KOPT-K1 (cell line): ENCODE data around the gene MAGI1.
"Not testable (repeated sequence)": the region's sequence is repeated elsewhere in the genome, so short reads cannot be mapped to it uniquely, and the experiment has no call there.

Experiments used
- H3K27ac ChIP-seq: fragments of 200-600 bp; sonication (generic); 2 replicates; pipeline ENCODE4 v1.5.1; 2016; ENCODE audit warnings: antibody characterized with exemption, mild to moderate bottlenecking, low read depth, low read length; ENCODE audit not compliant: poor library complexity, severe bottlenecking
- H3K36me3 ChIP-seq: fragments of 200-600 bp; sonication (generic); 2 replicates; pipeline ENCODE4 v1.5.1; 2017; ENCODE audit warnings: antibody characterized with exemption, mild to moderate bottlenecking, low read length, moderate library complexity; ENCODE audit not compliant: insufficient read depth
- H3K9me3 ChIP-seq: fragments of 200-600 bp; sonication (generic); 2 replicates; pipeline ENCODE4 v1.5.1; 2017; ENCODE audit warnings: antibody characterized with exemption, low read length, mild to moderate bottlenecking; ENCODE audit not compliant: insufficient read depth, poor library complexity, severe bottlenecking

MAGI1 gene

DNA sequence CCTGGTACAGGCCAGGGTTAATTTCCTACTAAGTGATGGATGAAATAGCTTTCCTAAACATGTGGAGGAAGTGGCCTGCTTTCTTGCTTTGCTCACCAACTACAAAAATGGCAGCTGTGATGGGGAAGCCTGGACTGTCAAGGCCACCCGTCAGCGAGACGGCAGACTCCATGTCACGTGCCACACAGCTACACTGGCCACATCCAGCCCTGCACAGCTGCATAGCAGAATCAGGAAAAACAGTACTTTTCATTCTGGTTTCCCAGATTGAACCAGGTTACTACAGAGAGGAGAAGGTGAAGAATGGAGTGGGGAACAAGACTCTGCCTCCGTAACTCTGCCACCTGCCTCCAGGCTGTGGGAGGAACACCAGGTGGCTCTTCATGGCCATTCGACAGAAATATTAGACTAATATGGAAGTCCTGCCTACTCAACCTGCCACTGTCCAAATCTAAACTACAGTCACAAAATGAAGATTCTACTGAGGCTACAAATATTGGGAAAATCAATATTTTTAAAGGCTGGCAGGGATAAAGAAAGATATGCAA lies 174.3 kb downstream of the MAGI1 start:
- no peaks in the 10 kb centered on the region for H3K36me3 ChIP-seq
- no peak overlapping the region for H3K27ac ChIP-seq
- no peaks in the 10 kb centered on the region for H3K9me3 ChIP-seq

DNA sequence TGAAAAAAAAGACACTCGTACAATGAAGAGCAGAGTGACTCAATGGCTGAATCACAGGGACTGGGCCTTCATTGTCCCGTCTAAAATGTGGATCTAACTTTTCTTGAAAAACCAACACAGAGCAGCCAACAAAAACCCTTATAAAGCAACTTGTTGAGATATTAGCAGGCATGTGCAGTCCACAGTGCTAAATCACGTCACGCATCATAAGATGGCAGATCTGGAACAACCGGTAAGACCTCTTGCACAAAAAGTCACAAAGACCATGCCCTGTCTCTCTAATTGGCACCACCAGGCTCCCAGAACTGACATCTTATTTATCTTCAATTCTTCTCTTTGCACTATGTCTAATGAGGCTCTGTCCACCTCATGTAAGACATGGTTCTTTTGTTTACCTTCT lies 177.0 kb downstream of the MAGI1 start:
- Histone ChIP-seq H3K27ac (no peak overlapping the region), H3K36me3 (no peaks in the 10 kb centered on the region), H3K9me3 (no peaks in the 10 kb centered on the region)

DNA sequence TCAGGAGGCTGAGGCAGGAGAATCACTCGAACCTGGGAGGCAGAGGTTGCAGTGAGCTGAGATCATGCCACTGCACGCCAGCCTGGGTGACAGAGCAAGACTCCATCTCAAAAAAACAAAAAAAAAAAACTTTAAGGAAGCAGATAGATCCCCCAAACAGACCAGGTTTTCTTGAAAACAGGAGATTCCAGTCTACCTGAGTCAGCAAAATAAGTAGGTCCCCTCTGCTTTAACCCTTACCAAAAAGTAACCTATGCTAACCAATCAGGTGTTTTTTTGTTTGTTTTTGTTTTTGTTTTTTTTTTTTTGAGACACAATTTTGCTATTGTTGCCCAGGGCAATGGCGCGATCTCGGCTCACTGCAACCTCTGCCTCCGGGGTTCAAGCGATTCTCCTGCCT lies 179.1 kb downstream of the MAGI1 start:
- H3K27ac ChIP-seq, H3K36me3 ChIP-seq, H3K9me3 ChIP-seq: not testable (repeated sequence)

DNA sequence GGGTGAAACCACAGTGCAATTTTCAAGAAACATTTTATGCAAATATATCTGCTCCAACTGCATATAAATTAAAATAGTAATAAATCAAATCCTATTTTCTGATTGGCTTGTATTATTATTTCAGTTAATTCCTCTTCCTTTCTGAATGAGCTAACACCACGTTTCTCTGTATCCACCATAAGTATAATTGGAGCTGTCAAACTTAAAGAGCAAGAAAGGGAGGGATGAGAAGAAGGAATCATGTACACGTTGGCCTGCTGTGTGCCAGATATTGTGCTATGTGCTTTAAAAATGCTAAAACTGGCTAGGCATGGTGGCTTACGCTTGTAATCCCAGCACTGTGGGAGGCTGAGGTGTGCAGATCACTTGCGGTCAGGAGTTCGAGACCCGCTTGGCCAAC lies 180.0 kb downstream of the MAGI1 start:
- Histone ChIP-seq H3K36me3 (no peaks in the 10 kb centered on the region), H3K27ac (no peak overlapping the region), H3K9me3 (no peaks in the 10 kb centered on the region)

DNA sequence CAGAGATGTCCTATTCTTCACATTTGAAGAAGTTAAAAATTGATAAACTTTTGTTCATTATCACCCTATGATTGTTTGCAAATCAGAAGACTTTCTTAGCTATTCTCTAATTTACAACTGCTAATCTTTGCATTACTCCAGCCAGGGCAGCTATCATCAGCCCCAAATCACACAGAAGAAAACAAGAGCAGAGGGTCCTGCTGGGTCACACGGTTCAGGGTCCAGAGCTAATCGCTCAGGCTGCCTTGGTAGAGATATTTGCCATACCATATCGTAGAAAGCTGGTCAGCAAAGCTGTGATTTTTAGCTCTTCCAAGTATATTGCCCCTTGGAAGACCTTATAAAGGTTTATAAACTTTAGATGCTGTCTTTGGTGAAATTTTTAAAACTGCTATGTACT lies 181.4 kb downstream of the MAGI1 start:
- Histone ChIP-seq H3K27ac (no peak overlapping the region), H3K9me3 (no peaks in the 10 kb centered on the region), H3K36me3 (no peaks in the 10 kb centered on the region)

DNA sequence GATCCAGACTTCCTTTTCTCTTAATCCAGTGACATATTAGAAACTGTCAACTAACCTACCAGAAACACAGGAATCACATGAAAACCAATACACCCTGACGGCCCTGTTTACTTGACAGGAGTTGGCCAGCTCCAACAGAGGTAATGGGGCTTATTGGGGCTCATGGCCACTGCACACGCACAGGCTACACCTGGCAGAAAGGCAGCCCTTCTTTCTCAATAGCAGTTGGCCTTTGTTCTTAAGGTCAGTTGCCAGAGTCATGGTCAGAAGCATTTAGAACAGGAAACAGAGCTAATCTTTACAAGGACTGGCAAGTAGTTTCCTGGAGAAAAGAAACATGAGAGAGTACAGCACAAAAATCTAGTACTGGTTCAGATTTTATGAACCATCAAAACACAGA lies 181.8 kb downstream of the MAGI1 start:
- no peak overlapping the region for H3K27ac ChIP-seq
- H3K9me3 ChIP-seq = no peaks in the 10 kb centered on the region
- H3K36me3 ChIP-seq = no peaks in the 10 kb centered on the region

DNA sequence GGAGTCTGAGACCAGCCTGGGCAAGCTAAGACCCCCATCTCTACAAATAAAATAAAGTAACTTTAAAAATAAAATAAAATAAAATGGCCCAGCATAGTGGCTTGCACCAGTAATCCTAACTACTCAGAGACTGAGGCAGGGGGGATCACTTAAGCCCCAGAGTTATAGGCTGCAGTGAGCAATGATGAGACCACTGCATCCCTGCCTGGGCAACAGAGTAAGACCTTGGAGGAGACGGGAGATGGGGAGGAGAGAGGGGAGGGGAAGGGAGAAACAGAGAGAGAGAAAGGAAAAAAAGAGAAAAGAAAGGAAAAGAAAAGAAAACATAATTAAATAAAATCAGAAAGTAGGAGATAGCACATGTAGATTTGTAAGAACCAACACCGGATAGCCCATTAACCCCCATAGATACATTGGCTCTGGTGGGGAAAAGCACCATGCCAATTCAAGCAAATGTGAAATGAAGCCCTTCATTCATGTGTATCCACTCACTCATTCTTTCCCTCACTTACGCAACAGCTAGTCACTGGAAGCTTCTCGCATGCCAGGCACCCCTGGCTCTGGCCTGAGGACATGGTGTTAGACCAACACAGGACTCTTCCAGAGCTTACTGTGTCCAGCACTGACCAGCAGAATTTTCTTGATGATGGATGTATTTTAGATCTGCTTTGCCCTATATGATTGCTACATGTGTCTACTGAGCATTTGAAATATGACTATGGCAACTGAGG lies 183.2 kb downstream of the MAGI1 start:
- H3K9me3 ChIP-seq = no peaks in the 10 kb centered on the region
- no peaks in the 10 kb centered on the region for H3K36me3 ChIP-seq
- H3K27ac ChIP-seq = no peak overlapping the region

DNA sequence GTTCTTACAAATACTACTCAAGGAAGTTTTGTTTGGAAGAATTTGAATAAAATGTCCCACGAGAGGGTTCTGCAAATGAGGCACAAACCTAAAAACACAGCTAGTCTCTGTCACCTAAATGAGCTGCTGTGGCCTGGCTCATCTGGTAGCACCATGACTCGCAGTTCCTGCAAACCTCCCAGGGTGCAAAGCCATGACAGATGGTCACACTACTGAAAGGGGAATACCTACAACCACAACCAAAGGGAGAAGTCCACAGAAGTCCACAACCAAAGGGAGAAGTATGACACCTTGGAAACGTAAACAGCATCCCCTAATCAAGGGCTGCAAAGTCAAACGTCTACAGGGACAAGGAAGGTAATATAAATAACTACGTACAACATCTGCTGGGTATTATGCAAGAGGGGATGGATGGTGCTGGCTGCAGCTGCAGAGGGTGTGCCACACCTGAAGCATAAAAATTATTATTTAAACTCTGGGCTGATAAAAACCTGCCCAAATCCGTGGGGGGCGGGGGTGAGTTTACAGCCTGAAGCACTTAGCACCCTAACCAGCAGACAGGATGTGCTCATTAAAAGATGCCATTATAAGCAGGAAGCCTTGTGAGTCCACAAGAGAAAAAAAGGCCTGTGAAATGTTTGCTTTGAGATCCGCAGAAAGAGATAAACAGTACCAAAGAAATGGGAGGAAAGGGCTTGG lies 184.0 kb downstream of the MAGI1 start:
- Histone ChIP-seq H3K9me3 (no peaks in the 10 kb centered on the region), H3K27ac (no peak overlapping the region), H3K36me3 (no peaks in the 10 kb centered on the region)

DNA sequence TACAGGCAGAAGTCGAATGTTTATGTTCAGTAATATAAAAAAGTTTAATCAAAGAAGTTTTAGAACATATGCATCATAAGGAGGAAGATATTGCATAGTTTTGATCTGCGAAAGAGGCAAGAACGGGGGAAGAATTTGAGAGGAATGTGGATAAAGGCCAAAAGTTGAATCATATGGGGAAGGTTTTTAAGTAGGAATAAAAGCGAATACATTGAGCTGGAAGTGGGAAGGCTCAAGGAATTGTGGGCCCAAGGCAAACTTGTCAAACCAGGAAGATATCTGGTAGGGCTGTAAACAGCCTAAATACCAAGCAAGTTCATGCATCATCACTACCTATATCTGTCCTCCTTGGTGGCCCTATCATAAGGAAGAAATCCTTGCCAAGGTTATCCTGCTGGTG lies 186.9 kb downstream of the MAGI1 start:
- Histone ChIP-seq H3K9me3 (no peaks in the 10 kb centered on the region), H3K36me3 (no peaks in the 10 kb centered on the region), H3K27ac (no peak overlapping the region)

DNA sequence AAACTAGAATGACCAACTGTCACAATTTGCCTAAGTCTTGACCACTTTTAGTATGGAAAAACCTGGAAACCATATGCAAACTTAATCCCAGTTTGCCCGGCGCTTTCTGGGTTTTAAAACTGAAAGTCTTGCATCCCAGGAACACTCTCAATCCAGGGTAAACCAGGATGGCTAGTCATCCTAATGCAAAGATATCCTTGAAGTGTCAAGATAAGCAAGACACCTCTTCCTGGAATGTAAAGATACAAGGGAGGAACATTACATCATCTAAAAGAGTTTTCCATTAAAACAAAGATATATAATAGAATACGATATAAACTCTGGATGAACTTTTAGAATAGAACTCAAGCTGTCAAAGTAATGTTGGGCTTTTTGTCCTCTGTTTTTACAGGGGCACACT lies 188.5 kb downstream of the MAGI1 start:
- Histone ChIP-seq H3K27ac (no peak overlapping the region), H3K9me3 (no peaks in the 10 kb centered on the region), H3K36me3 (no peaks in the 10 kb centered on the region)

DNA sequence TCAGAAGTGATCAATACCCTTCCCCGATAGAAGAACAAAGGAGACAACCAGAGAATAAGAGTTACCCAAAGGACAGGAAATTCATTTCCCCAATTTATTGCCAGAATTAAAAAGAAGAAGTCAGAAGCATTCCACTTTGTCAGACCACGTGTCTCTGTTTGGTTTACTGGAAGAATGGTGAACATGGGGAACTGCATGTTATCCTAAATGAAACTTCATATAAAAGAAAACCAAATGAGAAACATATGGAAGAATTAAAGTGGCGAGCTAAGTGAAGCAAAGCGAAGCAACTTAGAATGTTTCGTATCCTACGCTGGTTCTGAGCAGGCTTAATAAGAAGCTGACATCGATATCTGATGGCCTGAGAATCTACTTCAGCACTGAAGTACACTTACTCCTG lies 190.7 kb downstream of the MAGI1 start:
- Histone ChIP-seq H3K9me3 (no peaks in the 10 kb centered on the region), H3K27ac (no peak overlapping the region), H3K36me3 (no peaks in the 10 kb centered on the region)

DNA sequence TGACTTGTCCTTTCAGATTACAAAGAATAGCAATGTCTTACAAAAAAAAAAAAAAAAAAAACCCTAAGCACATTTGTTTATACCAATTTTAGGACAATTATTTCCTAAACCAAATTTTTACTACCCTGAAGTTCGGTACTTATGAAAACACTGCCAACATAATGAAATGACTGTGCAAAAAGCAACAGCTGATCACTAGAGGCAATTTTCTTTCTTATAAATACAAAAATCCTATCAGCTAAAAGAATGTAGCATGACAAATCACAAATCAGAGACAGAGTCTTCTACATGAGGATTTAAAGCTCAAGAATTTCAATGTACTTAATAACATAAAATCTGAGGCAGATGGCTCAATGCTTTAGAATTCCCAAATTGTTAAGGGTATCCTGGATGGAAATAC lies 191.8 kb downstream of the MAGI1 start:
- no peak overlapping the region for H3K27ac ChIP-seq
- H3K9me3 ChIP-seq = no peaks in the 10 kb centered on the region
- H3K36me3 ChIP-seq = no peaks in the 10 kb centered on the region

DNA sequence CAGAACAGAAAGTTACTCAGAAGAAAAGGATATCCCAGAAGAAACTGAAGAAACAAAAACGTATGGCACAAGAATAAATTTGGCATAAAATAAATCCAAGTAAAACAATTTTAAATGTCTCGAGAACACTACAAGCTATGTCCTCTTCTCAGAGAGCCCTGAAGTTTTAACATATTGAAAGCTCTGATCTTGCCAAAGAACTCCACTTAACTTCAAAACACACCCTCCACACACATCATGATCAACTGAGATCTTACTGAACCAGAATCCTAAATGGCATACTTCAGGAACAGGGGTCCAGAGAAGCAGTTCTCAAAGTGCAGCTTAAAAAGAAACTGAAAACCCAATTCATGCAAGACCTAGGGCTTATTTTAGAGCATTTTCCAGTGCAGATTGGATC lies 194.3 kb downstream of the MAGI1 start:
- no peak overlapping the region for H3K27ac ChIP-seq
- no peaks in the 10 kb centered on the region for H3K9me3 ChIP-seq
- no peaks in the 10 kb centered on the region for H3K36me3 ChIP-seq

DNA sequence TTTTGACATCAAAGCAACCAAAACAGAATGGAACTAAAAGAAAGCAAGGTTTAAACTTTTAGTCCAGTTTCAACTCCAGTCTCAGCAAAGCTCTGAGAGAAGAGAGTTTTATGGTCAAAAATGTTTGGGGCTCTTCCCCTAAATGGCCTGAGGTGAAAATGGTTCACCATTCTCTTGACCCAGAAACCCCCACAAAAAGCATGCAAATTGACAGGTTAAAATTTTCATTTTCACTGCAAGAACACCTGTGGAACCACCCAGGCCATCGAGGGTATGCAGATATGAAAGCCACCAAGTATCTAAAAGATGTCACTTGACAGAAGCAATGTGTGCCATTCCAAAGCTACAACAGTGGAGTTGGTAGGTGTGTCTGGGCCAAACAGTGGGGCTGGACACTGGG lies 195.0 kb downstream of the MAGI1 start:
- no peak overlapping the region for H3K27ac ChIP-seq
- no peaks in the 10 kb centered on the region for H3K9me3 ChIP-seq
- no peaks in the 10 kb centered on the region for H3K36me3 ChIP-seq

DNA sequence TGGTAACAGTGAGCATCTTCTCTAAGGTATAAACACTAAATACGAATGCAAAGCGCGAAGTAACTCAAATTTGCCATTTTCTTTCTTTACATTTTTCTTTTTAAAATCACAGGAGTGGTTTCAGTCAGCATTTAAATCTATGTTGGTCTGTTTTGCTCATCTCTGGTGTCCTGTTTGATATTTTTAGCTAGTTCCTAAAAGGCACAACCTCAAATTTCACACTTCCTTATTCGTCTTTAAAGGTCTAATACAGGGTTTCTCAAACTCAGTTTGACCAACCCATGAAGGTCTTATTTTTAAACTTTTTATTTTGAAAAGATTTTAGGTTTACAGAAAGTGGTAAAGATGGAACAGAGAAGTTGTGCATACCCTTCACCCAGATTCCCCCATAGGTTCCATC lies 201.1 kb downstream of the MAGI1 start:
- no peaks in the 10 kb centered on the region for H3K9me3 ChIP-seq
- no peaks in the 10 kb centered on the region for H3K36me3 ChIP-seq
- H3K27ac ChIP-seq = no peak overlapping the region

DNA sequence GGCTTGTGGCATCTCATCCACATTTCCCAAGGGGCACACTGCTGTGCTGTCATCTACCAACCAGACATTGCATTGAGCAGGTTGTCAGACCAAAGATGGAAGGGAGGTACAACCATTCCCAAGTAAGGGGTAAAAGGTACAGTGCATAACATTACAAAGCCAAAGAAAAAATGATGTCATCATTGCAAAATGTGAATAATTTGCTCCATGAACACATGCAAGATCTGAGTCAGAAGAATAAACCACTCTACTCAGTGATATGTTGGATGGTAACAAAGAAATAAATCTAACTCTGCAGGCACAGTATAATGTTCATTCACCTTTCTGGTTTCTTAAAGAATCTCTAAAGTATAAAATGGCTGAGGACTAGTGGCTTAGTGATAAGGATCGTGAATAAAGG lies 202.7 kb downstream of the MAGI1 start:
- Histone ChIP-seq H3K27ac (no peak overlapping the region), H3K36me3 (no peaks in the 10 kb centered on the region), H3K9me3 (no peaks in the 10 kb centered on the region)
